Measurements from ENCODE around the gene PPFIBP1. TPM values are rescaled to one million over a fixed set of nuclear protein-coding genes. Genes with fewer than 3 reads are reported as not detected.
"Not testable (repeated sequence)": the region's sequence is repeated elsewhere in the genome, so short reads cannot be mapped to it uniquely, and the experiment has no call there.

Gene PPFIBP1
- total RNA-seq, 1 donor from 2014 or later: 56.4 TPM

- Histone ChIP-seq H3K4me3 (no peak overlapping the region), H3K4me1 (peaks cover 9 to 76% of the 10 kb centered on the region in 2 donors), H3K27me3 (no peaks in the 10 kb centered on the region), H3K36me3 (no peaks in the 10 kb centered on the region), H3K9me3 (no peaks in the 10 kb centered on the region), H3K27ac (peak overlapping the region; percentile 33 to 77)
- DNase-seq (ENCODE audit: low spot score in 2 of 2): no peak
- TF ChIP-seq, protein P1, sequence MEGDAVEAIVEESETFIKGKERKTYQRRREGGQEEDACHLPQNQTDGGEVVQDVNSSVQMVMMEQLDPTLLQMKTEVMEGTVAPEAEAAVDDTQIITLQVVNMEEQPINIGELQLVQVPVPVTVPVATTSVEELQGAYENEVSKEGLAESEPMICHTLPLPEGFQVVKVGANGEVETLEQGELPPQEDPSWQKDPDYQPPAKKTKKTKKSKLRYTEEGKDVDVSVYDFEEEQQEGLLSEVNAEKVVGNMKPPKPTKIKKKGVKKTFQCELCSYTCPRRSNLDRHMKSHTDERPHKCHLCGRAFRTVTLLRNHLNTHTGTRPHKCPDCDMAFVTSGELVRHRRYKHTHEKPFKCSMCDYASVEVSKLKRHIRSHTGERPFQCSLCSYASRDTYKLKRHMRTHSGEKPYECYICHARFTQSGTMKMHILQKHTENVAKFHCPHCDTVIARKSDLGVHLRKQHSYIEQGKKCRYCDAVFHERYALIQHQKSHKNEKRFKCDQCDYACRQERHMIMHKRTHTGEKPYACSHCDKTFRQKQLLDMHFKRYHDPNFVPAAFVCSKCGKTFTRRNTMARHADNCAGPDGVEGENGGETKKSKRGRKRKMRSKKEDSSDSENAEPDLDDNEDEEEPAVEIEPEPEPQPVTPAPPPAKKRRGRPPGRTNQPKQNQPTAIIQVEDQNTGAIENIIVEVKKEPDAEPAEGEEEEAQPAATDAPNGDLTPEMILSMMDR (IDR thresholded peaks at IDR 0.05): no peak
- intact Hi-C loops (cut with DNase I): loop anchor here (10.0 kb wide), 1 partner anchor 435 kb away; no protein-coding TSS in a partner anchor
These were observed 96.1 kb downstream of the PPFIBP1 start for GRCh38 chr12:27620121-27620520.

GRCh38 chr12:27622436-27623195 is 98.6 kb downstream of the PPFIBP1 start:
- intact Hi-C loops (cut with DNase I): loop anchor here (10.0 kb wide), 1 partner anchor 438 kb away; no protein-coding TSS in a partner anchor
- Histone ChIP-seq H3K27ac (peak overlapping the region; percentile 34 to 77), H3K36me3 (no peaks in the 10 kb centered on the region), H3K4me1 (peaks cover 13 to 67% of the 10 kb centered on the region in 2 donors), H3K9me3 (no peaks in the 10 kb centered on the region), H3K27me3 (no peaks in the 10 kb centered on the region), H3K4me3 (no peak overlapping the region)
- no peak for DNase-seq (ENCODE audit: low spot score in 2 of 2)
- TF ChIP-seq, protein P1 (IDR thresholded peaks at IDR 0.05): no peak

DNA sequence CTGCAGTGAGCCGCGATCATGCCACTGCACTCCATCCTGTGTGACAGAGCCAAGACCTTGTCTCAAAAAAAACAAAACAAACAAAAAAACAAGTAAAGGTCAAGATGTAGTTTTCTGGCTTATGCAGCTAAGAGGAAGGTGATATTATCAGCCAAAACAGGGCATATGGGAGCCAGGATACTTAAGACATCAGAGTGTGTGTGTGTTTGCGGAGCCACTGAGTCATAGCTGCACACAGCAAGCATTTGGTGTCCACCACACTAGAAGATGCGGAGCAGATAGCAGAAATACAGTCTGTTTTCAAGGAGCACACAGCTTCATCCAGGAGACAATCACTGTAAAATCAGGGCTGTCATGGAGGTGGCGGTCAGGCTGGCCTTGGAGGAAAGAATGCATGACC is 99.6 kb downstream of the PPFIBP1 start:
- H3K27me3 ChIP-seq: no peaks in the 10 kb centered on the region
- H3K4me3 ChIP-seq: no peak overlapping the region
- H3K4me1 ChIP-seq: peaks cover 14 to 71% of the 10 kb centered on the region in 2 donors
- TF ChIP-seq, protein P1 (IDR thresholded peaks at IDR 0.05): no peak
- H3K27ac ChIP-seq: peak overlapping the region; percentile 34 to 53
- no peaks in the 10 kb centered on the region for H3K36me3 ChIP-seq
- DNase-seq (ENCODE audit: low spot score in 2 of 2): no peak
- no peaks in the 10 kb centered on the region for H3K9me3 ChIP-seq
- intact Hi-C loops (cut with DNase I): loop anchor here (10.0 kb wide), 1 partner anchor 439 kb away; no protein-coding TSS in a partner anchor

DNA sequence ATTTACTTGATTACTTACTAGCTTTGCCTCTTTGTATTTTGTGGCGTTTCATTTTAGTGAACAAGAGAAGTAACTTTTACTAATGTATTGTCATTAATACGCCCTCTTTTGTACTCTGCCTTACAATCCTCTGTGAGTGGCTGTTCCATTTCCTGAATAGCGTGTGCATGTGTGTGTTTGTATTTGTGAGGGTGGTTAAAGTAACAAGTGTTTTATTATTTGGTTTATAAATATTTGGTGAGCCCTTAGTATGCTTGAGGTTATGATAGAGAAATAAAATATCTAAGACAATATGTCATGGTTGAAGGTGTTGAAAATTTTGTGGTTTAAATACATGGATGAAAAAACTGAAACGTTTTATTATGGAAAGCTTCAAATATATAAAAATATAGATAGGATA is 100.6 kb downstream of the PPFIBP1 start:
- Histone ChIP-seq H3K36me3 (no peaks in the 10 kb centered on the region), H3K27ac (peak overlapping the region; percentile 38 to 53), H3K4me3 (no peak overlapping the region), H3K9me3 (no peaks in the 10 kb centered on the region), H3K4me1 (peaks cover 10 to 68% of the 10 kb centered on the region in 2 donors), H3K27me3 (no peaks in the 10 kb centered on the region)
- DNase-seq (ENCODE audit: low spot score in 2 of 2): no peak
- intact Hi-C loops (cut with DNase I): loop anchor here (10.0 kb wide), 1 partner anchor 440 kb away; no protein-coding TSS in a partner anchor
- TF ChIP-seq, protein P1 (IDR thresholded peaks at IDR 0.05): no peak

GRCh38 chr12:27627123-27627852 is 103.3 kb downstream of the PPFIBP1 start:
- DNase-seq (ENCODE audit: low spot score in 2 of 2): peak in 1 of 2 donors; percentile 85
- no peaks in the 10 kb centered on the region for H3K27me3 ChIP-seq
- H3K27ac ChIP-seq: peak overlapping the region; percentile 87 to 88
- TF ChIP-seq, protein P1 (IDR thresholded peaks at IDR 0.05): no peak
- peaks cover 10 to 58% of the 10 kb centered on the region in 2 donors for H3K4me1 ChIP-seq
- H3K36me3 ChIP-seq: no peaks in the 10 kb centered on the region
- H3K4me3 ChIP-seq: peak overlapping the region in 1 of 2 donors; percentile 15
- no peaks in the 10 kb centered on the region for H3K9me3 ChIP-seq
- intact Hi-C loops (cut with DNase I): loop anchor here (2.0 to 10.0 kb wide), 4 partner anchors 35 to 442 kb away; partner anchors contain the start of gene PPFIBP1

DNA sequence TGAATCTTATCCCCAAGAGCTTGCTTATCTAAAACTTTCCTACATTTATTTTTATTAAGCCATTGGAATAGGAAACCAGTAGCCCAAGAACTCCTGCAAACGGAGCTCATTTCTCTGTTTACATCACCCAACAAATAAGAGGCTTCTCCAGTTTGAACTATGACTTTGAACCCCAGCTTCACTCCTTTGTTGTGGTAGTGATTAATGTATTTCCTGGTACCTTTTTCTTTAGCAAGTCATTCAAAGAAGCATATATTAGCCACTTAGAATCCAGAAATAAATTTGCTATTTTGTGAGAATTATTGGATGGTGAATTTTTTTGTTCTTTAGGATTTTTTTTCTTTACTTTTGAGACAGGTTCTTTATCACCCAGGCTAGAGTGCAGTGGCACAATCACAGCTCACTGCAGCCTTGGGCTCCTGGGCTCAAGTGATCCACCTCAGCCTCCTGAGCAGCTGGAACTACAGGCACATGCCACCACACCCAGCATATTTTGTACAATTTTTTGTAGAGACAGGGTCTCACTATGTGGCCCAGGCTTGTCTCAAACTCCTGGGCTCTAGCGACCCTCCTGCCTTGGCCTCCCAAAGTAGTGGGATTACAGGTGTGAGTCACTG is 104.0 kb downstream of the PPFIBP1 start:
- H3K4me3 ChIP-seq; H3K36me3 ChIP-seq; DNase-seq (ENCODE audit: low spot score in 2 of 2); H3K27me3 ChIP-seq; H3K9me3 ChIP-seq: not testable (repeated sequence)
- H3K27ac ChIP-seq: peak overlapping the region; percentile 87 to 88
- intact Hi-C loops (cut with DNase I): loop anchor here (2.0 to 10.0 kb wide), 4 partner anchors 36 to 443 kb away; partner anchors contain the start of gene PPFIBP1
- H3K4me1 ChIP-seq: peaks cover 10 to 53% of the 10 kb centered on the region in 2 donors

- peaks cover 11 to 41% of the 10 kb centered on the region in 2 donors for H3K4me1 ChIP-seq
- intact Hi-C loops (cut with DNase I): loop anchor here (5.0 kb wide), 1 partner anchor 203 kb away; no protein-coding TSS in a partner anchor
- H3K9me3 ChIP-seq; DNase-seq (ENCODE audit: low spot score in 2 of 2); H3K27me3 ChIP-seq; H3K4me3 ChIP-seq; H3K36me3 ChIP-seq: not testable (repeated sequence)
- H3K27ac ChIP-seq: peak overlapping the region; percentile 48 to 88
These were observed 106.2 kb downstream of the PPFIBP1 start for GRCh38 chr12:27630219-27630618.
